Gastroesophageal sphincter (tissue), 4 donors: ENCODE measurements around the gene PSAPL1. TPM values are rescaled to one million over a fixed set of nuclear protein-coding genes. Genes with fewer than 3 reads are reported as not detected.

Experiments
- ATAC-seq: fragments of 150-250 bp; one replicate; pipeline ENCODE4 v1.9.1; 2016; ENCODE audit warnings: mild to moderate bottlenecking, moderate library complexity
- H3K27ac ChIP-seq, 4 donors: fragments of 200-600 bp; sonication (generic) in 3 of 4; 1 replicate in 3 of 4; 2 replicates in 1 of 4; pipeline ENCODE4 v1.5.1; 2016 to 2019
- H3K27me3 ChIP-seq: fragments of 200-600 bp; sonication (generic); one replicate; pipeline ENCODE4 v1.5.1; 2019
- H3K36me3 ChIP-seq, 2 donors: fragments of 200-600 bp; sonication (generic); one replicate each; pipeline ENCODE4 v1.5.1; 2019; ENCODE audit warnings: control low read depth in 1 of 2
- H3K4me1 ChIP-seq, 3 donors: fragments of 200-600 bp; sonication (generic); 1 replicate in 2 of 3; 2 replicates in 1 of 3; pipeline ENCODE4 v1.5.1; 2016 to 2019; ENCODE audit warnings: control low read depth in 2 of 3
- H3K4me3 ChIP-seq, 2 donors: fragments of 200-600 bp; sonication (generic); one replicate each; pipeline ENCODE4 v1.5.1; 2019; ENCODE audit warnings: mild to moderate bottlenecking in 1 of 2, moderate library complexity in 1 of 2
- H3K9me3 ChIP-seq, 3 donors: fragments of 200-600 bp; sonication (generic); one replicate each; pipeline ENCODE4 v1.5.1; 2017 to 2019; ENCODE audit warnings: control low read depth in 2 of 3
- CTCF ChIP-seq, 4 experiments: fragments of 200-600 bp in 2 of 4; fragments of 450-650 bp in 2 of 4; sonication (generic) in 1 of 4; IDR thresholded peaks; one replicate each; pipeline ENCODE4 v1.5.1; 2017 to 2019; ENCODE audit warnings: antibody characterized with exemption in 4 of 4, mild to moderate bottlenecking in 2 of 4, moderate library complexity in 2 of 4
- EP300 ChIP-seq: sonication (generic); formaldehyde crosslinking; IDR thresholded peaks from one replicate; pipeline ENCODE4 v1.6.1; 2017; ENCODE audit warnings: antibody characterized with exemption, mild to moderate bottlenecking
- POLR2A ChIP-seq, 2 donors: fragments of 450-650 bp; IDR thresholded peaks; one replicate each; pipeline ENCODE4 v1.6.1; 2017; ENCODE audit warnings: antibody characterized with exemption in 2 of 2, mild to moderate bottlenecking in 2 of 2, moderate library complexity in 1 of 2
- POLR2AphosphoS5 ChIP-seq: sonication (generic); formaldehyde crosslinking; IDR thresholded peaks from one replicate; pipeline ENCODE4 v1.6.1; 2017; ENCODE audit warnings: antibody characterized with exemption
- WGBS, 2 donors: methylation state at CpG; one replicate each; pipeline ENCODE4 v1.1.5; 2018; ENCODE audit warnings: low coverage in 1 of 2; 5-methylcytosine and 5-hydroxymethylcytosine counted together
- total RNA-seq, 4 donors: library from RNA; depleted of rRNA; stranded (reverse); fragments of >200 nt; gene quantifications; one replicate each; pipeline ENCODE4 v1.1.0, GENCODE V29; 2016

Gene PSAPL1
- total RNA-seq, 4 donors from 2014 or later = 0.15 TPM; not detected in 3

DNA sequence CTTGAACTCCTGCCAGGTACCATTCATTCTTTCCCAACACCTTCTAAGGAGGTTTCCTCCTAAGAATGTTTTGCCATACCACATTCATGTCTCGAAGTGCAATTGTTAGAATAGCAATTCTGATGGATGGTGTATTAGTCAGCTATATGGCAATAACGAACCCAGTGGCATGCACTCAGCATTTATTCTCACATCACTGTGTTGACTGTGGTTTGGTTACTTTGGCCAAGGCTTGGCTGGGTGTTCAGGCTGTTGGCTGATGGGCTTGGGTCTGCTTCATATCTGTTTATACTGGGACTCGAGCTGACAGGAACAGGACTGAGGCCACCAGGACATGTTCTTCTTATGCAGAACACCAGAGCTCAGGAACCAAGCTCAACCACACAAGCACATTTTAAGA, 31.7 kb downstream of the PSAPL1 start:
- no peaks in the 10 kb centered on the region for H3K36me3 ChIP-seq
- H3K4me1 ChIP-seq = peaks cover 0 to 27% (median 2%) of the 10 kb centered on the region in 3 donors
- no peaks in the 10 kb centered on the region for H3K27me3 ChIP-seq
- H3K9me3 ChIP-seq = peaks cover 0 to 11% (median 0%) of the 10 kb centered on the region in 3 donors
- peak; percentile 61 for ATAC-seq
- WGBS, 2 donors = 27 to 30% methylated on average over 2 to 3 of the region's 3 CpGs
- peak overlapping the region in 3 of 4 donors; percentile 54 to 69 (median 57) for H3K27ac ChIP-seq
- no peak overlapping the region for H3K4me3 ChIP-seq
- TF ChIP-seq POLR2A (IDR thresholded peaks at IDR 0.05) (no peak), POLR2AphosphoS5 (peak; percentile 81)

DNA sequence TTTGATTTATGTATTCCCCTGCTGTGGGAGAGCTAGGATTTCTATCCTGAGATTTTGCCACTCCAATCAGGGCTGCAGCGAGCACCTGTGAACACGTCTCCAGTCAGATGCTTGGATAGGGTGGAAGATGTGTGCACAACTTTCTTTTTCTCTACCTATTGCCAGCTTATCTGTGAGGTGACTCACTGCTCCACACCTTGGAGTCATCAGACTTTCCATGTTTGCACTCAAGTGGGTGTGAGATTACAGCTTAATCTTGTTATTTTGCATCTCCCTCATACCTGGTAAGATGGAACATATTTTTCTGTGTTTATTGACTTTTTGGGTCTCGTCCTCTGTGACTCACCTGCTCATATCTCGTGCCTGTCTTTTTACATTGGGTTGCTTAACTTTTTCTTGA, 32.2 kb downstream of the PSAPL1 start:
- Histone ChIP-seq H3K36me3 (no peaks in the 10 kb centered on the region), H3K9me3 (peaks cover 0 to 8% (median 0%) of the 10 kb centered on the region in 3 donors), H3K27ac (peak overlapping the region in 2 of 4 donors; percentile 57 to 69), H3K4me1 (peaks cover 0 to 31% (median 2%) of the 10 kb centered on the region in 3 donors), H3K4me3 (no peak overlapping the region), H3K27me3 (no peaks in the 10 kb centered on the region)
- TF ChIP-seq EP300 (no peak), CTCF (IDR thresholded peaks at IDR 0.05) (no peak), POLR2A (IDR thresholded peaks at IDR 0.05) (no peak), POLR2AphosphoS5 (no peak)
- 34 to 35% methylated on average over 4 of the region's 4 CpGs for WGBS, 2 donors
- no peak for ATAC-seq

DNA sequence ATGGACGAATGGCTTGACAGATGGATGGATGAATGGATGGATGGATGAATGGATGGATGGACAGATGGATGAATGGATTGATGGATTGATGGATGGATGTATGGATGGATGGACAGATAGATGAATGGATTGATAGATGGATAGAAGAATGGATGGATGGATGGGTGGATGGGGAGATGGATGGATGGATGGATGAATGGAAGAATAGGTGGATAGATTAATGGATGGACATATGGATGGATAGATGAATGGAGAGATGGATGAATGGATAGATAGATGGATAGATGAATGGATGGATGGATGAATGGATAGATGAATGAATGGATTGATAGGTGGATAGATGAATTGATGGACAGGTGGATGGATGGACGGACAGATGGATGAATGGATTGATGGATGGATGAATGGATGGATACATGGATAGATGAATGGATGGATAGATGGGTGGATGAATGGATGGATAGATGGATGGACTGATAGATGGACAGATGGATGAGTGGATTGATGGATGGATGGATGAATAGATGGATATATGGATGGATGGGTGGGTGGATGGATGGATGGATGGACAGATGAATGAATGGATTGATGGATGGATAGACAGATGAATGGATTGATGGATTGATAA, 33.9 kb downstream of the PSAPL1 start:
- no peak overlapping the region for H3K4me3 ChIP-seq
- H3K4me1 ChIP-seq = peaks cover 0 to 32% (median 2%) of the 10 kb centered on the region in 3 donors
- no peaks in the 10 kb centered on the region for H3K36me3 ChIP-seq
- H3K27ac ChIP-seq = no peak overlapping the region
- ATAC-seq = no peak
- TF ChIP-seq CTCF (IDR thresholded peaks at IDR 0.05) (no peak), POLR2AphosphoS5 (no peak), EP300 (no peak), POLR2A (IDR thresholded peaks at IDR 0.05) (no peak)
- WGBS, 2 donors = 50 to 89% methylated on average over 2 of the region's 2 CpGs
- H3K9me3 ChIP-seq = no peaks in the 10 kb centered on the region
- no peaks in the 10 kb centered on the region for H3K27me3 ChIP-seq

DNA sequence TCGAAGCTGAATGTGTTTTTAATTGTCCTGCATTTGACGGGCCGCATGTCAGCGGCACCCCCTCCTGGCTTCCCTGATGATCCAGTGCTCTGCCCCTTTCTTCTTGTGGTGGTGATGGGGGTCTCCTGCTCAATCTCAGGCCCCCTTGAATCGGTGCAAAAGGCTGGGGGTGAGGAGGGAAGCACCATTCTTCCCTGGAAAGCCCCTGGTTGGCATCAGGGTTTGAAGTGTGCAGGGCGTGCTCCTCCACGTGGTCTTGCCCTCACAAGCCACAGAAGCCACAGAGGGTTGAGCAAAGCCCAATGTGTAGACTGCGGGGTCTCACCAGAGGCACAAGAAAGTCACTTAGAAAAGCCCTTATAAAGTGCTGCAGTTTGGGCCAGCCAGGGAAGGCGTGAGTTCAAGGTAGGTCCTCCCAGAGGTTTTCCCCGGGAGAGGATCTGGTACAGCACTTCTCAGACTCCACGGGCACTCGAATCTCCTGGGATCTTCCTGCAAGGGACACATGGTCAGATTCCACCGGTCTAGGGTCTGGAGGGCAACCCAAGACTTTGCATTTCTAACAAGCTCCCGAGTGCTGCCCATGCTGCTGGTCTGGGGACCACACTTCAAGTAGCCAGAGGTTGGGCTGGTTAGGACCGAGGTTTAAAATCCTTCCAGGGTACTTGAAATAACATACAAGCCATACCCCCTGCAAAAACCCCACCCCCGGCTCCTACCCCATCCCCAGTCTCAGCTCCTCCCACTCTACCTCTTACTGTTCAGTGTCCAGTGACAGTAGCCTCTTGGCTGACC, 35.1 kb downstream of the PSAPL1 start:
- WGBS, 2 donors = 51 to 76% methylated on average over 6 of the region's 16 CpGs
- H3K9me3 ChIP-seq = no peaks in the 10 kb centered on the region
- H3K4me1 ChIP-seq = peaks cover 0 to 32% (median 2%) of the 10 kb centered on the region in 3 donors

More for the DNA sequence above, 35.1 kb downstream of the PSAPL1 start:
- no peak for ATAC-seq
- H3K27me3 ChIP-seq = no peaks in the 10 kb centered on the region
- no peak overlapping the region for H3K27ac ChIP-seq
- TF ChIP-seq EP300 (no peak), CTCF (IDR thresholded peaks at IDR 0.05) (no peak), POLR2AphosphoS5 (no peak), POLR2A (IDR thresholded peaks at IDR 0.05) (no peak)
- no peak overlapping the region for H3K4me3 ChIP-seq
- H3K36me3 ChIP-seq = no peaks in the 10 kb centered on the region
